Stimulated activated CD8-positive, alpha-beta memory T cell treated with anti-CD3 and anti-CD28 coated beads, Interleukin-12 subunit alpha, Interleukin-12 subunit beta, amount 100 ng/mL, for 4 hours (primary cell): ENCODE results near the gene KLF2.
A peak's percentile ranks its signal among the peaks of the same experiment; 100 is the strongest.

ENCODE experiments used
- DNase-seq: peaks from one replicate; pipeline ENCODE4 v3.0.0-alpha.2; 2020; ENCODE audit warnings: low read depth

The KLF2 gene

GRCh38 chr19:16308081-16308480, 16.5 kb upstream of the KLF2 start:
- DNase-seq: no peak

DNA sequence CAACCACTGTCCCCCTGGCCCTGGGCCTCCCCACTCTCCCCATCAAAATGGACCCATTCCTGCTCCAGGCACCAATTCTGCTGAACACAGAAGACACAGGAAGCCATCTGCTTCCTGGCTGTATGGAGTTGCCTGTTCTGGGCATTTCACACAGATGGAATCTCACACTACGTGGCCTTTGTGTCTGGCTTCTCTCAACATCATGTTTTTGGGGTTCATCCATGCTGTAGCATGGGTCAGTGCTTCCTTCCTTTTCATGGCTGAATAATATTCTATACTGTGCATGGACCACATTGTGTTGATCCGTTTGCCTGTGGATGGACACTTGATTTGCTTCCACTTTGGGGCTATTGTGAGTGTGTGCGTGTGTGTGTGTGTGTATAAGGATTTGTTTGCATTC, 15.0 kb upstream of the KLF2 start:
- DNase-seq: no peak

- no peak for DNase-seq
Measured at GRCh38 chr19:16315825-16316505, 8.7 kb upstream of the KLF2 start.

- no peak for DNase-seq
Measured at GRCh38 chr19:16316506-16316882, 8.1 kb upstream of the KLF2 start.

- DNase-seq: no peak
Measured at GRCh38 chr19:16319481-16319880, 5.1 kb upstream of the KLF2 start.

- no peak for DNase-seq
Measured at GRCh38 chr19:16320987-16321386, 3.6 kb upstream of the KLF2 start.

GRCh38 chr19:16325161-16325527, 518 bp downstream of the KLF2 start:
- DNase-seq: peak; percentile 48

DNA sequence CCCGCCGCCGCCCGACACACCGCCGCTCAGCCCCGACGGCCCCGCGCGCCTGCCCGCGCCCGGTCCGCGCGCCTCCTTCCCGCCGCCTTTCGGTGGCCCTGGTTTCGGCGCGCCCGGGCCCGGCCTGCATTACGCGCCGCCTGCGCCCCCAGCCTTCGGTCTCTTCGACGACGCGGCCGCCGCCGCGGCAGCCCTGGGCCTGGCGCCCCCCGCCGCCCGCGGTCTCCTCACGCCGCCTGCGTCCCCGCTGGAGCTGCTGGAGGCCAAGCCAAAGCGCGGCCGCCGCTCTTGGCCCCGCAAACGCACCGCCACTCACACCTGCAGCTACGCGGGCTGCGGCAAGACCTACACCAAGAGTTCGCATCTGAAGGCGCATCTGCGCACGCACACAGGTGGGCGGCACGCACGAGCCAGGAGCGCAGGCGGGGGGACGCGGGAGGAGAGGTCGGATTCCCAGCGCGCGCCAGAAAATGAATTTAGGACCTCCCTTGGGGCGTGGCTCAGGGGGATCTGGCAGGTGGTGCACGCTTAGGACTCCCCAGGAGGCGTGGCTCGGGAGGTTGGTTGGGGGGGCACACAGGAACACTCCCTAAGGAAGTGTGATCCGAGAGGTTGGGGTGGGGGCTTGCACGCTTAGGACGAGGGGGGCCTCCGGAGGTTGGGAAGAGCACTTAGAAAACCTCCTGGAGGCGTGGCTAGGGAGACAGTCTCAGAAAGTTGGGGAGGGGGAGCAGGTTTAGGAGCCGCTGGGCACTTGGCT, 1.2 kb downstream of the KLF2 start:
- DNase-seq: peak; percentile 33

DNA sequence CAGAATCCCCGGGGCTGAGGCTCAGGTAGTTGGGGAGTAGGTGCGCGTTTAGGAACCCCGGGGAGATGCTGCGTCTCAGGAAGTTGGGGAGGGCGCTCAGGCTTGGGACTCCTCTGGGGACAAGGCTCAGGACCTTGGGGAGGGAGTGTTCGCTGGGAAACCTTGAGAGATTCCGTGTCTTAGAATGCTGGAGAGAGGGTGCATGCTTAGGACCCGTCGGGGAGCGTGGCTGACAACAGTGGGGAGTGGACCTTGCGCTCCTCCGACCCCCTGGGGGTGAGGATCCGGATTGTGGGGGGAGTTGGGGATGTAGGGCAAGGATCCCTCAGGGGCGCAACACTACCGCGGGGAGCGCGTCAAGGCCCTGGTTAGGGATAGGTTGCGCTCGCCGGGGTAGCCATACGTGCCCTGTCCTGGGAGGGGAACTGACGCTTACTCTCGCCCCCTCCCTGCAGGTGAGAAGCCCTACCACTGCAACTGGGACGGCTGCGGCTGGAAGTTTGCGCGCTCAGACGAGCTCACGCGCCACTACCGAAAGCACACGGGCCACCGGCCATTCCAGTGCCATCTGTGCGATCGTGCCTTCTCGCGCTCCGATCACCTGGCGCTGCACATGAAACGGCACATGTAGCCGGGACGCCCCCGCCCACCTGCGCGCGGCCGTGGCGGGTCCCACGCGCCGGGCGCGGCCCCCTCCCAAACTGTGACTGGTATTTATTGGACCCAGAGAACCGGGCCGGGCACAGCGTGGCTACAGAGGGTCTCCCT, 2.0 kb downstream of the KLF2 start:
- peak; percentile 28 for DNase-seq

- DNase-seq: no peak
Measured at GRCh38 chr19:16327169-16327475, 2.5 kb downstream of the KLF2 start.

DNA sequence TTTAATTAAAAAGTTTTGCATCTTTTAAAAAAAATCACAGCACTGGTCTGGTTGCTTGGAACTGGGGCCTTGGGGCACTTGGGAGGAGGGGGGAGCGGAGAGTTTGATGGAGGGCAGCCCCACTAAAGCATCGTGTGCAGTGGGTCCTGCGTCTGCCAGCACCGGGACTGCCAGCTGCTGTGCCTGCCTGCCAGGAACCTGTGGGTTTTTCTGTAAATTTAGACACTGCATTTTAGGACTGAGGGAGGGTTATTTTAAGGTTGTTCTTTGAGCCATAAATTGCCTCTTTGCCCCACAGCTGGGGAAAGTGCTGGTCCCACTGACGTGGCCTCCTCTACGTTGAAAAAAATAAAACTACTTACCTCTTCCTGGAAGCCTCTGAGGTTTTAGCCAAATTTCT, 2.9 kb downstream of the KLF2 start:
- no peak for DNase-seq

- peak; percentile 20 for DNase-seq
Measured at GRCh38 chr19:16327911-16328823, 3.5 kb downstream of the KLF2 start.

DNA sequence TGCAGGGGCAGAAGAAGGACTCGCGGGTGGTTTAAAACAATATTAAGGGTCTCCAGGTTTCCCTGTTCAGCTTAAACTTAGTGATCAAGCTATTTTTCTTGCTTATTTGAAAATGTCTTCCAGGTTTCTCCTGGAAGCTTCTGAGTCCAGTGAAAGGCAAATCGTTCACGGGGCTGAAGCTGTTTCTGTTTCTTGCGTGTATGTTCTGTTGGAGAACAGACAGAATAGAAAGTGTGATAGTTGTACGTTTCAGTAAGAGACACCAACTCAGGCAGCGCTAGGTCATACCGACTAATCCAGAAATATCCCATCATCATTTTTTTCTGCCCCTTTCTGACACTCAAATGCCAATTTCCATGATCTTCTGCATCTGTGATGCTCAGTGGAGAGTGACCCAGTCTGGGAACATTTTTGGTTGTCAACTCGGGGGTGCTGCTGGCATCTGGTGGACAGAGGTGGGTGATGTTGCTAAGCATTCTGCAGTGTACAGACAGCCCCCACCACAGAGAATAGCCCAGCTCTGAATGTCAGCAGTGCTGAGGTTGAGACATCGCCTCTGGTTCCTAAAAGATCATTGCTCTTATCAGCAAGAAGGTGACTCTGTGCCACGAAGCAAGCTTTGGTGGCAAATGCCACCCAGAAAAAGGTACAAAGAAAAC, 4.3 kb downstream of the KLF2 start:
- DNase-seq: peak; percentile 19

- DNase-seq: peak; percentile 89
Measured at GRCh38 chr19:16330368-16330801, 5.8 kb downstream of the KLF2 start.

DNA sequence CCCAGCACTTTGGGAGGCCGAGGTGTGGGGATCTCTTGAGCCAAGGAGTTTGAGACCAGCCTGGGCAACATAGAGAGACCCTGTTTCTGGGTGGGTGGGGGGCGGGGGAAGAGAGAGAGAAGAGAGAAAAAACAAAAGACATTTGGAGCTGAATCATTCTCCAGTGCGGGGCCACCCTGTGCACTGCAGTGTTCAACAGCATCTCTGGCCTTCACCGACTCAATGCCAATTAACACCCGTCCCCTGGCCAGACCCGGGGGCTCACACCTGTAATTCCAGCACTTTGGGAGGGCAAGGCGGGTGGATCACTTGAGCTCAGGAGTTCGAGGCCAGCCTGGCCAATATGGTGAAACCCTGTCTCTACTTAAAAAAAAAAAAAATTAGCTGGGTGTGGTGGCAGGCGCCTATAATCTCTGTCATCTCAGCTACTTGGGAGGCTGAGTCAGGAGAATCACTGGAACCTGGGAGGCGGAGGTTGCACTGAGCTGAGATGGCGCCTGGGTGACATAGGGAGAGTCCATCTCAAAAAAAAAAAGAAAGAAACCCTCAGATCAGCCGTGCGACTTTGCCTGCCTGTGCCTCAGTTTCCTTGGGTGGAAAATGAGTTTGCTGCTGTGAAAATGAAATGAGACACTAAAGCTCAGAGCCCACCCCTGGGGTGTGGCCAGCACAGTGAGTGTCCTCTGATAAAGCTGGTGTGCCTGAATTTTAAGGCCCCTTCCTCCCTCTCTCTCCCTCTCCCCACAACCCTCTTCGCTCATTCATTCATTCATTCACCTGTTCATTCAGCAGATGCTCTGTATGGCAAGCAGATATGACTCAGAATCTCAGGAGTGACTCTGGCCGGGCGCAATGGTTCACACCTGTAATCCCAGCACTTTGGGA, 6.4 kb downstream of the KLF2 start:
- DNase-seq: no peak

- DNase-seq: no peak
Measured at GRCh38 chr19:16333001-16333586, 8.5 kb downstream of the KLF2 start.

DNA sequence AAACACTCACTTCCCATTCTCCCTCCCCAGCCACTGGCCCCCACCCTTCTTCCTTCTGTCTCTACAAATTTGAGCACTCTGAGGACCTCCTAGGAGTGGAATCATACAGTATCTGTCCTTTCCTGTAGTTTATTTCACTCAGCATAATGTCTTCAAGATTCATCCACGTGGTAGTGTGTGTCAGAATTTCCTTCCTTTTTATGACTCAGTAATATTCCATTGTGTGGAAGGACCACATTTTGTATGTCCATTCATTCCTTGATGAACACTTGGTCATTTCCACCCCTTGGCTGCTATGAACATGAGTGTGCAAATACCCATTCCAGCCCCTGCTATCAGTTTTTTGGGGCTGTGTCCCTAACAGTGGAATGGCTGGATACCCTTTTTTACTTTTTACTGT, 9.8 kb downstream of the KLF2 start:
- no peak for DNase-seq

DNA sequence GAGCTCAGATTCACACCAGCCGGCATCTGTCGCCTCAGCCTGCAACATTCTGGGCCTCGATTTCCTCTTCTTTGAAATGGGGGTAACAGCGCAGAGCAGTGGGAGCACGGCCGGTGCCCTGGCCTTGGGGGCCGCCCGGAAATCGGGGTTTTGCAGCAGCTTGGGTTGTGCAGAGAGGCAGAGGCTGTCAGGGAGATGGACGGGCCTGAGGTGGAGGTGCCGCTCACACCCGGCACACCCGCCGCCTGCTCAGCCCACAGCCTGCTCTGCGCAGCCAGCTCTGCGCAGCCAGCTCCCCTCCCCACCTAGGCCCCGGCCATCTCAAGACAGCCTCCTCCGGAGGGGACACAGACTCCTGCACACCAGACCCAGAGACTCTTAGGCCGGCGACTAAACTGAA, 10.6 kb downstream of the KLF2 start:
- no peak for DNase-seq

- no peak for DNase-seq
Measured at GRCh38 chr19:16336571-16336970, 11.9 kb downstream of the KLF2 start.

GRCh38 chr19:16337809-16338469, 13.3 kb downstream of the KLF2 start:
- DNase-seq: no peak
